Psoas muscle (tissue), 8 donors: ENCODE results near the gene KLF13. TPM values are rescaled to one million over a fixed set of nuclear protein-coding genes. Genes with fewer than 3 reads are reported as not detected.

ENCODE experiments used
- ATAC-seq, 4 donors: fragments of 200-7000 bp; cut with Tn5 transposase; one replicate each; pipeline ENCODE4 v1.9.1; 2020; ENCODE audit warnings: moderate library complexity in 3 of 4, mild to moderate bottlenecking in 2 of 4
- DNase-seq, 2 donors: peaks; one replicate each; pipeline ENCODE4 v3.0.0-alpha.2; 2020
- H3K27ac ChIP-seq: fragments of 200-600 bp; one replicate; pipeline ENCODE4 v1.8.0; 2022
- H3K27me3 ChIP-seq, 3 donors: fragments of 200-600 bp in 1 of 3; one replicate each; pipeline versions ENCODE4 v1.6.1 to v1.8.0; 2013 to 2022; ENCODE audit warnings: low read length in 2 of 3, mild to moderate bottlenecking in 2 of 3, moderate library complexity in 1 of 3; ENCODE audit not compliant: insufficient read depth in 3 of 3
- H3K36me3 ChIP-seq, 2 donors: fragments of 200-600 bp in 1 of 2; one replicate each; pipeline versions ENCODE4 v1.6.1 to v1.8.0; 2013 to 2022; ENCODE audit warnings: low read depth in 1 of 2, mild to moderate bottlenecking in 1 of 2, moderate library complexity in 1 of 2; ENCODE audit not compliant: insufficient read depth in 1 of 2
- H3K4me1 ChIP-seq: fragments of 200-600 bp; one replicate; pipeline ENCODE4 v1.8.0; 2022
- H3K4me3 ChIP-seq: fragments of 200-600 bp; one replicate; pipeline ENCODE4 v1.8.0; 2022; ENCODE audit warnings: mild to moderate bottlenecking
- H3K9me3 ChIP-seq: fragments of 200-600 bp; one replicate; pipeline ENCODE4 v1.8.0; 2022
- WGBS, 3 donors: extraction: QIAGEN DNeasy Blood & Tissue Kit; methylation state at CpG; one replicate each; pipeline versions ENCODE4 v1.1.6 to v1.1.7; 2013; 5-methylcytosine and 5-hydroxymethylcytosine counted together
- intact Hi-C, 2 donors: fragments of 100-400 bp; cut with DNase I; formaldehyde crosslinking; loops; one replicate each; pipeline versions ENCODE4 v1.11.0 to v1.14.2; 2022
- polyA plus RNA-seq, 3 donors: library from polyadenylated mRNA; stranded (reverse); fragments of 200-250 nt; gene quantifications; one replicate each; pipeline ENCODE4 v1.2.3, GENCODE V29; 2013
- total RNA-seq, 4 donors: library from RNA; stranded (reverse); fragmentation: NEBNext Ultra II Directional in 2 of 4; extraction: Animal tissue kit (Norgen Biotek cat#: 25700) in 2 of 4; gene quantifications; one replicate each; pipeline versions ENCODE4 v1.2.1 to v1.2.4, GENCODE V29; 2021 to 2023
- TF ChIP-seq, protein P1 (sequence below): fragments of 200-600 bp; IDR thresholded peaks from one replicate; pipeline ENCODE4 v1.8.0; 2022; ENCODE audit warnings: antibody characterized with exemption
- donor health status: healthy with polysubstance abuse.
- donor health status: DM: no; HTN: no; CAD: no; lungs with moderate emphysema.
- donor health status: Bipolar disorder and iron deficiency.
- donor health status: healthy.
- donor health status: DM: yes; HTN: yes; CAD: no.
- donor health status: DM: no; HTN: no; CAD: no.
- donor health status: DM: no; HTN: no; CAD: no.
- donor health status: DM: yes; HTN: yes; CAD: no.

KLF13 gene
- total and polyA plus RNA-seq, 7 donors = 11.9 to 45.6 (median 24.5) TPM

DNA sequence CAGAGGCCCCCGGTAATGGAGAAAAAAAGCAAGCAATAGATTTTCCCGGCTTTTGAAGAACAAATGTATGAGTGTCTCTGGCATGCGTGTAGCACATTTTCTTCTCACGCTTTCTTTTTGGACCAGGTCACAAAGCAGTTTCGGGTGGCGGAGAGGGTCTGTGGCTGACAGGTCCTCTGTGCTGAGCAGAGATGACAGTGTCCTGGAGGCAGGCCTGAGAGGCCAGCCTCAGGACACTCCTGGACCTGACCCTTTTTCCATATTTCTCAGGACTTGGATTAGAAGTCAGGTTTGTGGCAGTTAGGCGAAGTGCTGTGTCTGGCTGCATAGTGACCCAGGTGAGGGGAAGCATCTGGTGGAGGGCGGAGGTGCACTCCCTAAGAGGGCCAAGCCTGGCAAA lies 52.9 kb downstream of the KLF13 start:
- Histone ChIP-seq H3K27ac (no peak overlapping the region), H3K4me1 (peaks cover 18% of the 10 kb centered on the region), H3K36me3 (peaks cover 0 to 11% of the 10 kb centered on the region in 2 donors), H3K4me3 (no peak overlapping the region), H3K9me3 (peaks cover 4% of the 10 kb centered on the region), H3K27me3 (no peaks in the 10 kb centered on the region)
- TF ChIP-seq, protein P1, sequence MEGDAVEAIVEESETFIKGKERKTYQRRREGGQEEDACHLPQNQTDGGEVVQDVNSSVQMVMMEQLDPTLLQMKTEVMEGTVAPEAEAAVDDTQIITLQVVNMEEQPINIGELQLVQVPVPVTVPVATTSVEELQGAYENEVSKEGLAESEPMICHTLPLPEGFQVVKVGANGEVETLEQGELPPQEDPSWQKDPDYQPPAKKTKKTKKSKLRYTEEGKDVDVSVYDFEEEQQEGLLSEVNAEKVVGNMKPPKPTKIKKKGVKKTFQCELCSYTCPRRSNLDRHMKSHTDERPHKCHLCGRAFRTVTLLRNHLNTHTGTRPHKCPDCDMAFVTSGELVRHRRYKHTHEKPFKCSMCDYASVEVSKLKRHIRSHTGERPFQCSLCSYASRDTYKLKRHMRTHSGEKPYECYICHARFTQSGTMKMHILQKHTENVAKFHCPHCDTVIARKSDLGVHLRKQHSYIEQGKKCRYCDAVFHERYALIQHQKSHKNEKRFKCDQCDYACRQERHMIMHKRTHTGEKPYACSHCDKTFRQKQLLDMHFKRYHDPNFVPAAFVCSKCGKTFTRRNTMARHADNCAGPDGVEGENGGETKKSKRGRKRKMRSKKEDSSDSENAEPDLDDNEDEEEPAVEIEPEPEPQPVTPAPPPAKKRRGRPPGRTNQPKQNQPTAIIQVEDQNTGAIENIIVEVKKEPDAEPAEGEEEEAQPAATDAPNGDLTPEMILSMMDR = no peak
- 76 to 84% (median 77%) methylated on average over 8 of the region's 8 CpGs for WGBS, 3 donors
- DNase-seq (no peak), ATAC-seq (no peak)
- intact Hi-C loops = loop anchor here in 1 of 2 donors (10.0 kb wide), 1 partner anchor 105 kb away; no protein-coding TSS in a partner anchor

- no peak overlapping the region for H3K4me3 ChIP-seq
- H3K4me1 ChIP-seq = peaks cover 9% of the 10 kb centered on the region
- H3K36me3 ChIP-seq = peaks cover 0 to 11% of the 10 kb centered on the region in 2 donors
- TF ChIP-seq, protein P1 = no peak
- peaks cover 4% of the 10 kb centered on the region for H3K9me3 ChIP-seq
- H3K27ac ChIP-seq = no peak overlapping the region
- no peaks in the 10 kb centered on the region for H3K27me3 ChIP-seq
- intact Hi-C loops = no loop called here
- no peak for DNase-seq
- 77 to 83% (median 82%) methylated on average over 10 of the region's 10 CpGs for WGBS, 3 donors
- peak; percentile 53 to 76 (median 66) for ATAC-seq
Measured at GRCh38 chr15:31381801-31382712, 55.4 kb downstream of the KLF13 start.

- DNase-seq (no peak), ATAC-seq (peak in 1 of 4 donors; percentile 4)
- intact Hi-C loops = no loop called here
- Histone ChIP-seq H3K27ac (no peak overlapping the region), H3K4me1 (peaks cover 13% of the 10 kb centered on the region), H3K36me3 (peaks cover 0 to 11% of the 10 kb centered on the region in 2 donors), H3K27me3 (no peaks in the 10 kb centered on the region), H3K9me3 (peaks cover 4% of the 10 kb centered on the region), H3K4me3 (no peak overlapping the region)
- WGBS, 3 donors = 73 to 87% (median 80%) methylated on average over 5 of the region's 5 CpGs
- TF ChIP-seq, protein P1 = no peak
Measured at GRCh38 chr15:31382713-31383045, 56.0 kb downstream of the KLF13 start.

- ATAC-seq = no peak
- no peak for DNase-seq
- peaks cover 16% of the 10 kb centered on the region for H3K4me1 ChIP-seq
- peaks cover 4% of the 10 kb centered on the region for H3K9me3 ChIP-seq
- H3K27me3 ChIP-seq = no peaks in the 10 kb centered on the region
- peaks cover 0 to 9% of the 10 kb centered on the region in 2 donors for H3K36me3 ChIP-seq
- H3K27ac ChIP-seq = no peak overlapping the region
- intact Hi-C loops = no loop called here
- WGBS, 3 donors = 85 to 87% (median 87%) methylated on average over 6 of the region's 6 CpGs
- TF ChIP-seq, protein P1 = no peak
- H3K4me3 ChIP-seq = no peak overlapping the region
Measured at GRCh38 chr15:31383139-31383538, 56.5 kb downstream of the KLF13 start.
